Nephron progenitor cell (in vitro differentiated cells): ENCODE measurements around the gene TMEM53.

Source experiments
- DNase-seq: peaks from one replicate; pipeline ENCODE4 v3.0.0; 2021
- H3K27ac Mint-ChIP-seq: 2 replicates; pipeline ENCODE4 v1.8.0; 2021; ENCODE audit warnings: mild to moderate bottlenecking, moderate library complexity, mixed read lengths
- H3K27me3 Mint-ChIP-seq: 2 replicates; pipeline ENCODE4 v1.8.0; 2021; ENCODE audit warnings: mild to moderate bottlenecking, low read depth, mixed read lengths; ENCODE audit not compliant: poor library complexity
- H3K36me3 Mint-ChIP-seq: 2 replicates; pipeline ENCODE4 v1.8.0; 2021; ENCODE audit warnings: low read depth, mixed read lengths
- H3K4me1 Mint-ChIP-seq: 2 replicates; pipeline ENCODE4 v1.8.0; 2021; ENCODE audit warnings: mixed read lengths
- H3K4me3 Mint-ChIP-seq: 2 replicates; pipeline ENCODE4 v1.8.0; 2021; ENCODE audit warnings: mild to moderate bottlenecking, moderate library complexity, mixed read lengths
- H3K9me3 Mint-ChIP-seq: 2 replicates; pipeline ENCODE4 v1.8.0; 2021; ENCODE audit warnings: mild to moderate bottlenecking, moderate library complexity, mixed read lengths
- TF ChIP-seq, protein P1 (sequence below): fragments of 200-600 bp; sonication (generic); IDR thresholded peaks from 2 replicates; pipeline ENCODE4 v1.5.0; 2021; ENCODE audit warnings: antibody characterized with exemption

The TMEM53 gene

DNA sequence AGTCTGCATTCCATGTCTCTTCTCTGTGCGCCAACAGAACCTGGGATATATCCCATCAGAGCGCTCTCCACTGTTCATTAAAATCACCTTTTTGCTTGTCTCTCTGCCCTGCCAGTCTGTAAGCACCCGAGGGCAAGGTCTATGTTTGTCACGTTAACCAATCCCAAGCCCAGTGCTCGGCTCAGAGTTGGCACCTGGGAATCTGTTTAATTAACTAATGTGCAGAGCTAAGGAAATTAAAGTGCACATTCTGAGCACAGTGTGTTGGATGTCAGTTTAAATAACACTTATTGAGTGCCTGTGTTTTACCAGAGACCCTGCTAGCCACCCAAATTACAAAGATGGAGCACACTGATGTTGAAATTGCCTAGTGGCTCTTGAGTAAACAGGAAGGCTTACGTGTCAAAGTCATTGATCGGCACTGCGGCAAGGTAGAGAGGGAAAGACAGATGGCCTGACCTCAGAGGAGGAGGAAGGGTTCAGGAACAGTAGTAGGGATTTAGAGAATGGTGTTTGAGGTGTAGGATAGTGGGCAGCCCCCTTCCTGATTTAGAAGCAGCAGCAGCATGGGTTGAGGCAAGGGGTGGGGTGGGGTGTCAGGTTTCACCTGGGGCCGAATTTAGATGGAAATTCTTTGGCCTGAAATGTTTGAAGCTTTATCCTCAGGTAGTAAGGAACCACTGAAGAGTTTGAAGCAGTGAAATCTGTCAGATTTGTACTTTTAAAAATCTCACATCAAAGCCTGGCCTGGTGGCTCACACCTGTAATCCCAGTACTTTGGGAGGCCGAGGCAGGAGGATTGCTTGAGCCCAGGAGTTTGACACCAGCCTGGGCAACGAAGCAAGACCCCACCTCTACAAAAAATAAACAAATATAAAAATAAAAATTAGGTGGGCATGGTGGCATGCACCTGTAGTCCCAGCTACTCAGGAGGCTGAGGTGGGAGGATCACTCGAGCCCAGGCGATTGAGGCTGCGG is 7.9 kb upstream of the TMEM53 start:
- peaks cover 39% of the 10 kb centered on the region for H3K4me1 Mint-ChIP-seq
- H3K27me3 Mint-ChIP-seq, result no peaks in the 10 kb centered on the region
- peak overlapping the region; percentile 23 for H3K4me3 Mint-ChIP-seq
- no peak for DNase-seq
- H3K9me3 Mint-ChIP-seq, result no peaks in the 10 kb centered on the region
- H3K27ac Mint-ChIP-seq, result peak overlapping the region; percentile 13
- TF ChIP-seq, protein P1, sequence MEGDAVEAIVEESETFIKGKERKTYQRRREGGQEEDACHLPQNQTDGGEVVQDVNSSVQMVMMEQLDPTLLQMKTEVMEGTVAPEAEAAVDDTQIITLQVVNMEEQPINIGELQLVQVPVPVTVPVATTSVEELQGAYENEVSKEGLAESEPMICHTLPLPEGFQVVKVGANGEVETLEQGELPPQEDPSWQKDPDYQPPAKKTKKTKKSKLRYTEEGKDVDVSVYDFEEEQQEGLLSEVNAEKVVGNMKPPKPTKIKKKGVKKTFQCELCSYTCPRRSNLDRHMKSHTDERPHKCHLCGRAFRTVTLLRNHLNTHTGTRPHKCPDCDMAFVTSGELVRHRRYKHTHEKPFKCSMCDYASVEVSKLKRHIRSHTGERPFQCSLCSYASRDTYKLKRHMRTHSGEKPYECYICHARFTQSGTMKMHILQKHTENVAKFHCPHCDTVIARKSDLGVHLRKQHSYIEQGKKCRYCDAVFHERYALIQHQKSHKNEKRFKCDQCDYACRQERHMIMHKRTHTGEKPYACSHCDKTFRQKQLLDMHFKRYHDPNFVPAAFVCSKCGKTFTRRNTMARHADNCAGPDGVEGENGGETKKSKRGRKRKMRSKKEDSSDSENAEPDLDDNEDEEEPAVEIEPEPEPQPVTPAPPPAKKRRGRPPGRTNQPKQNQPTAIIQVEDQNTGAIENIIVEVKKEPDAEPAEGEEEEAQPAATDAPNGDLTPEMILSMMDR, result no peak
- H3K36me3 Mint-ChIP-seq, result peaks cover 22% of the 10 kb centered on the region

DNA sequence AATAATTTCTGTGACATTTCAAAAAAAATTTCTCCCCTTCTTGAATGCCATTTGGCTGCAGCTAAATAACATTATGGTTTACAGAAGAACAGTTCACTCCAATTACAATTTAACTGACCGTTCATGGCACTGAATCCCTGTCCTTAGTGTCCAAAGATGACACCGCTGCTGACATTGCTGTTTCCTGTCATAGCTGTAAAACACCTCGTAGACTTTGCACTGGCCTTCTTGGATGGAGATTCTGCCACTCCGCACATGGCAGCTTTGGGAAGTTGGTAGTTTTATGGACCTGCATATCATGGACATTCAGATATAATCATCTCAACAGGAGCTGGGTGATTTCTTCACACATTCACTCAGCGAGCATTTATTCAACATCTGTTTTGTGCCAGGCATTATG is 5.2 kb upstream of the TMEM53 start:
- no peak for DNase-seq
- peaks cover 5% of the 10 kb centered on the region for H3K27me3 Mint-ChIP-seq
- H3K4me1 Mint-ChIP-seq, result peaks cover 44% of the 10 kb centered on the region
- H3K9me3 Mint-ChIP-seq, result no peaks in the 10 kb centered on the region
- no peak overlapping the region for H3K27ac Mint-ChIP-seq
- peaks cover 22% of the 10 kb centered on the region for H3K36me3 Mint-ChIP-seq
- TF ChIP-seq, protein P1, result no peak
- no peak overlapping the region for H3K4me3 Mint-ChIP-seq

DNA sequence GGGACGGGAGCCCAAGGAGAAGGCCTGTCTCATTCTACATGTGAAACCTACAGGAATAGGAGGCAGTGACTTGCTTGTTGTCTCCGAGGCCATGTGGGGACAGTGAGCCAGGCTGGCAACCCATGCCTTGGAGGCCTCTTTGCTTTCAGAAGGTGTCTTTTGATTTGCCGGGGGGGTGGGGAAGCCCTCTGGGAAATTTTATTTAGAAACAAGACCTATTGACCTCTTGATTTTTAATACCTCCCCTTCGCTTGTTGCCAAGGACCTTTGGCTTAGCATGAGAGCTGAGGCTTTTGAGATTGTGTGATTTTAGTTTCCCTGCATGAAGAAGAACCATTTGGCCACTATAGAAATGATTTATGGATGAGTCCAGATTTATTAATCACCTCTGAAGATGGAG is 4.3 kb upstream of the TMEM53 start:
- Mint-ChIP-seq H3K36me3 (peaks cover 20% of the 10 kb centered on the region), H3K4me1 (peaks cover 38% of the 10 kb centered on the region), H3K27me3 (peaks cover 6% of the 10 kb centered on the region), H3K27ac (no peak overlapping the region), H3K9me3 (no peaks in the 10 kb centered on the region), H3K4me3 (no peak overlapping the region)
- no peak for DNase-seq
- TF ChIP-seq, protein P1, result no peak

DNA sequence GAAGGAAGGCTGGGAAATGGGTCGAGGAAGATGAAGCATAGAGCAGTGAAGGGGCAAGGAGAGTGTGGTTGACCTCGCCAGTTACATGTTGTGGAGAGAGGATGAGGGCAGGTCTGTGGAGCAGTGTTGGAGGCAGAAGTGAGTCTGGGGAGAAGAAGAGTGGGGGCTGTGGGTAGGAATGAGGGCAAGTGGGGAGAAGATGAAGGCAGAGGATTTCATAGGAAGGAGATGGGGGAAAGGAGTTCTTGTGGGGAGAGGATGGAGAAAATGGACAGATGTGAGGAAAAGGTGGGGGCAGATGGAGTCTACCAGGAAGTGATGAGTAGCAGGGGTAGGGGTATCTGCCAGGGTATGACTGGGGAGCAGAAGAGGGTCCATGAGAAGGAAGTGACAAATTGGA is 3.8 kb upstream of the TMEM53 start:
- no peak for DNase-seq
- no peak overlapping the region for H3K27ac Mint-ChIP-seq

DNA sequence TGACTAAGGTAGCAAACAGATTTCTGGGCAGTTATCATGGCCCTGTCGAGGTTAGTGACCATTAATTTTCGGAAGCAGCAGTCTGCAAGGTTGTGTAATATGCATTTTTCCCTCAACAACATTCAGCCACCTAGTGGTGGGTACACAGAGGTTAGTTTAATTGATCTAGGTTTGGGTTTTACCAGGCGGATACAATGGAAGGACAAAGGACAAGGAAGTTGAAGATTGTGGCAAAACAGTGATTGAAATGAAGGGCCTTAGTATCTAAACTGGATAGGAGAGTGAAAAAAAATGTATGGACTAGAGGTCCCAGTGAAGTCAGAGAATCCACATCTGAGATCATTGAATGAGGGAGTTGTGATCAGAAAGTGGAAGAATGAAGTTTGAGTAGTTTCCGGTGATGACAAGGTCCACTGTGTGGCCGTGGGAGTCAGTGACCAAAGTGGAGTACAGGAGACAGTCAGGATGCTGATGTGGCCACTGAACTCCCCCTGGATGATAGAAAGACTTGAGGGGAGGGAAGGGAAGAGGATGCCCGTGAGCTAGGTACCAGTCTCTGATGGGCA is 3.0 kb upstream of the TMEM53 start:
- TF ChIP-seq, protein P1, result peak; percentile 35
- DNase-seq, result no peak
- Mint-ChIP-seq H3K27me3 (peaks cover 8% of the 10 kb centered on the region), H3K4me3 (no peak overlapping the region), H3K27ac (no peak overlapping the region), H3K9me3 (no peaks in the 10 kb centered on the region), H3K4me1 (peaks cover 40% of the 10 kb centered on the region), H3K36me3 (peaks cover 13% of the 10 kb centered on the region)

More for the DNA sequence above, 3.8 kb upstream of the TMEM53 start:
- Mint-ChIP-seq H3K36me3 (peaks cover 15% of the 10 kb centered on the region), H3K4me1 (peaks cover 38% of the 10 kb centered on the region), H3K27me3 (peaks cover 8% of the 10 kb centered on the region), H3K9me3 (no peaks in the 10 kb centered on the region), H3K4me3 (no peak overlapping the region)
- TF ChIP-seq, protein P1, result no peak
